ENCODE measurements around the gene GLRA3.

GLRA3 gene

GRCh38 chr4:174592256-174592984 lies 236.6 kb downstream of the GLRA3 start:
- no peak for DNase-seq

- peak; percentile 74 for DNase-seq
Measured at GRCh38 chr4:174591243-174592021, 237.6 kb downstream of the GLRA3 start.

- DNase-seq: no peak
Measured at GRCh38 chr4:174590336-174590735, 238.7 kb downstream of the GLRA3 start.
